Stimulated activated CD4-positive, alpha-beta T cell treated with anti-CD3 and anti-CD28 coated beads, TNF-alpha, amount 100 ng/mL, for 1 hour (primary cell): ENCODE measurements around the gene PRKCA.
A peak's percentile ranks its signal among the peaks of the same experiment; 100 is the strongest.
"Not testable (repeated sequence)": the region's sequence is repeated elsewhere in the genome, so short reads cannot be mapped to it uniquely, and the experiment has no call there.

Source experiments
- DNase-seq, 3 donors: peaks; one replicate each; pipeline ENCODE4 v3.0.0-alpha.2; 2020; ENCODE audit warnings: low read depth in 3 of 3, low spot score in 1 of 3

PRKCA gene

DNA sequence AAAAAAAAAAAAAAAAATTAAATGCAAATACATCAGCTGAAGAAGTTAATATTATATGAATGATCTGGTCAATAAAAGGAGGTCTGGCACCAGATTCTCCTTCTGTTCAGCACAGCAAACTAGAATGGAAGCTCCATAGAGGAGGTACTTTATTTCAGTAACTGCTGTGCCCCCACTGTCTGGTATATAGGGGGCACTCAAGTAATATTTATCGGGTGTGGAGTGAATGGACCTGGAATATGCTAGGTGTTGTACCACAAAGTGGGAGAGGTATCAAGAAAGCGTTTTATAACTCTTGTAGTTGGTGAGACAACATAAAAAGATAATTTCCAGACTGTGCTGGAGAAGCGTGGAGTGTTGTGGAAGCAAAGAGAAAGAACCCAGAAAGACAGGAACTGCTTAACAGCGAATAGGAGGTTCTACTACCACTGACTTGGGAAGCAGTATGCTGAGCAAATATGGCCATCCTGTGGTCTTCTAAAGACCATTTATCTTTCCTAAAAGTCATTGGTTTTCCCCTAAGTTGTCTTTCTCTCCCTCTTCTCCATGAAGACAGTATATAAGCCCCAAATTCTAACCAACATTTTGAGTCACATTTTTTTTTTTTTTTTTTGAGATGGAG is 12.2 kb upstream of the PRKCA start:
- DNase-seq = no peak

DNA sequence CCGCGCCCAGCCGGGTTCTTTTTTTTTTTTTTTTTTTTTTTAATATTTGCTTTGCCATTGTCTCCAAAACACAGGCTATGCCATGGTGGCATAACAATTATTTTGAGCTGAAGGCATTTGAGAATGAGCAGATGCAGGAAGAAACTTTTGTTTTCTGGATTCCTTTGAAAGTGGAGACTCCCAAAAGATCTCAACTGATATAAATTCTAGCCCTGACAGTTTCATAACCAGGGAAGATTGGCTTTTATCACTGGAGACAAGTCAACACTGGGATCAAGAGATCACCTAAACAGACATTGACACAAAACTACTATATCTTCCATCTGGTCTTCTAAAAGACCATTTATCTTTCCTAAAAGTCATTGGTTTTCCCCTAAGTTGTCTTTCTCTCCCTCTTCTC is 10.1 kb upstream of the PRKCA start:
- no peak for DNase-seq

DNA sequence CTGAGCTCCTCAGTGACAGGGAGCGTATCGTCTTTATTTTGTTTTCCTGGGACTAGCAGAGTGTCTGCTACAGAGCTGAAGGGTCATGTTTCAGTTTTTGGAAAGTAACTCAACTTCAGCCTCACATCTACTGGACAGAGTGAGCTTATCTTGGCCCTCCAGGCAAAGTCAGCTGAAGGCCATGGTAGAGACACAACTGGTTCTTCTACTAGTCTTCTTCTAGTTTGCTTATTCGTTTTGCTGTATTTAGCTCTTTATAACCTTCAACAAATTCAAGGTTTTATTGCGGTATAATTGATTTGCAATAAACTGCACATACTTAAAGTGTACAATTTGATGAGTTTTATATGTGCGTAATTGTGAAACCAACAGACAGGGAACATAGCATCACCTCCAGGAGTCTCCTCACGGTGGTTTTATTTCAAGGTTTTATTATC is 6.1 kb upstream of the PRKCA start:
- no peak for DNase-seq

DNA sequence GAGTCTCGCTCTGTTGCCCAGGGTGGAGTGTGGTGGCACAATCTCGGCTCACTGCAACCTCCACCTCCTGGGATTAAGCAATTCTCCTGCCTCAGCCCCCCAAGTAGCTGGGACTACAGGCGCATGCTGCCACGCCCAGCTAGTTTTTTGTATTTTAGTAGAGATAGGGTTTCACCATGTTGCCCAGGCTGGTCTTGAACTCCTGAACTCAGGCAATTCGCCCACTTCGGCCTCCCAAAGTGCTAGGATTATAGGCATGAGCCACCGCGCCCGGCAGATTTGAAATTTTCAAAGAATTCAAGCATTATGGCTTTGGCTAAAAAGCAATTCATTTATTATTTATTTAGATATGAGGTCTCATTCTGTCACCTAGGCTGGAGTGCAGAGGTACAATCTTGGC is 5.0 kb upstream of the PRKCA start:
- DNase-seq = not testable (repeated sequence)

DNA sequence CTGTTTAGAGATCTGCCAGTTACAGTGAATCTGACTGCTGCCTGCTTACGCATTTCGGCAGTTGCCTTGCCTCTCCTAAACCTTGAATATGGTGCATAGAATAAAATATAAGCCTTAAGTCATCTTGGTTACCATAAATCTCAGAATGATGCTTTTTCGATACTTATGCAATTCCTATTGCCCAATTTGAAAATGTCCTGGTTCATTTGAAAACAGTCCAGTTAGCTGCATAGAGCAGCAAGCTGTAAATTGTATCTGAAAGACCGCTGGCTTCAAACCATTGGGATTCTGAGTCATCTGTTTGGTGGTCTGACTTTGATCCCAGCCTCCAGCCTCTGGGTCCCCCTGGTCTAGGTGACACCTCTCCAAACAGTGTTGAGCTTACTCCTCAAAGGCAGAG is 2.7 kb upstream of the PRKCA start:
- DNase-seq = no peak

DNA sequence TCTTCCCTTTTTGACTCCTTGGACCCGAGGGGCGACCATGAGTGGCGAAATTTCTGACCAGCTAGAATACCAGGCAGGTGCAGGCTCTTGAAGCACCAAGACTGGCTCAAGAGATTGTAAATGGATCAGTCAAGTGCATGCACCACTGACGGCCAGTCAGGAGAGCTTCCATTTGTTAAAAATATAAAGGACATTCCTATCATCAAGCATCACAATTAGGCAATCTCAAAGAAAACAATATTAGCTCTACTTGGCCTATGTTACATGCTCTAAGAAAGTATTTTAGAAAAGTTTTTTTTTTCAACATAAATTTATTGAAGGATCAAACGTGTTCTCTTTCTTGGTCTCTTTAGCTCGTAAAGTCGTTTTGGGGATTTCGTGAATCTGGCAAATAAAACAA is 1.5 kb upstream of the PRKCA start:
- no peak for DNase-seq

DNA sequence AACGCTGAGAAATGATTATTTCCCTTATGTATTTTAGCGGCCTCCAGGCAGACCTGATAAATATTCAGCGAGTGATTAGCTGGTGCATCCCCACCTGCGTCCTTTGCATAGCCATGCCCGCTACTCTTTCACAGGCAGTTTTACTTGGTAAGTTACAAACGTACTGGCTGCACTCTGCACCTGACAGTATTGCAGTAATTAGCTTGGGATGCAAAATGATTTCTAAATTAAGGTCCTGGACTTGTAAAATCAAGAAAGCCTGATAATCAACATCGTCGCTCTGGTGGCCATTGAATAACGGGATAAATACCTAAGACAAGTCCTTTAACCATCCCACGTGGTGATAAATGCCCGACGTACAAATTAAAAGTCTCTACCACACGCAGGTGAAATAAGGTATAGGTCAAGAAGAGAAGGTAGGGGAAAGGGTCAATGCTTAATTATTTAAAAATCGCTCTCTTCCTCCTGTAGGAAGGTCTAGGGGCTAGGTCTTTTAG is 998 bp upstream of the PRKCA start:
- DNase-seq = no peak

DNA sequence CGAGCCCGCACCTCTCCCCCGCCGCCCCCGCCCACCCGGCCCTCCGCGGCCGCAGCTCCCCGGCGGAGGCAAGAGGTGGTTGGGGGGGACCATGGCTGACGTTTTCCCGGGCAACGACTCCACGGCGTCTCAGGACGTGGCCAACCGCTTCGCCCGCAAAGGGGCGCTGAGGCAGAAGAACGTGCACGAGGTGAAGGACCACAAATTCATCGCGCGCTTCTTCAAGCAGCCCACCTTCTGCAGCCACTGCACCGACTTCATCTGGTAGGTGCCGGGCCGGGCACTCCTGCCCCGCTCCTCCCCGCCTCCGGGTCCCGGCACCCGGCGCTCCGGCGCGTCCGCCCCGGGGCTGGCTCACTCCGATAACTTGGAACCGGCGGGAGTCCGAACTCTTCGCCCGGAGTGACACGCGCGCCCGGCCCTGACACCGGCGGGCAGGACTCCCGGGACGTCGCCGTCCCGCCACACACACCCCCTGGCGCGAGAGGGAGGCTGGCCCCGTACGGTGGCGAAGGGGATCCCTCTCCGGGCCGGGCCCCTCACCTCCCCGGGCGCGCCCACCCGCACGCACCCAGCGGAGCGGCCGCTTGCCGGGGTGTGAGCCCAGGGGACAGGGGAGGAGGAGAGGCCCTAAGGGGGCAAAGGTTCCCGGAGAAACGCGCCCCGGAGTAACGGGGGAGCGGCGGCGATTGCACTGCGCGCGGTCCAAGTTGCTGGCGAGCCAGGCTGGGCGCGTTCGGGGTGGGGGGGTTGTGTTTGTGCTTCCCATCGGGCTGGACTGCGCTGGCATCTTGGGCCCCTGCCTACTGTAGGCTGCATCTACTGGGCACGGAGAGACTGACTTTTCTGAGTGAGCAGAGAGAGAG is 581 bp downstream of the PRKCA start:
- peak in 2 of 3 donors; percentile 2 to 18 for DNase-seq

DNA sequence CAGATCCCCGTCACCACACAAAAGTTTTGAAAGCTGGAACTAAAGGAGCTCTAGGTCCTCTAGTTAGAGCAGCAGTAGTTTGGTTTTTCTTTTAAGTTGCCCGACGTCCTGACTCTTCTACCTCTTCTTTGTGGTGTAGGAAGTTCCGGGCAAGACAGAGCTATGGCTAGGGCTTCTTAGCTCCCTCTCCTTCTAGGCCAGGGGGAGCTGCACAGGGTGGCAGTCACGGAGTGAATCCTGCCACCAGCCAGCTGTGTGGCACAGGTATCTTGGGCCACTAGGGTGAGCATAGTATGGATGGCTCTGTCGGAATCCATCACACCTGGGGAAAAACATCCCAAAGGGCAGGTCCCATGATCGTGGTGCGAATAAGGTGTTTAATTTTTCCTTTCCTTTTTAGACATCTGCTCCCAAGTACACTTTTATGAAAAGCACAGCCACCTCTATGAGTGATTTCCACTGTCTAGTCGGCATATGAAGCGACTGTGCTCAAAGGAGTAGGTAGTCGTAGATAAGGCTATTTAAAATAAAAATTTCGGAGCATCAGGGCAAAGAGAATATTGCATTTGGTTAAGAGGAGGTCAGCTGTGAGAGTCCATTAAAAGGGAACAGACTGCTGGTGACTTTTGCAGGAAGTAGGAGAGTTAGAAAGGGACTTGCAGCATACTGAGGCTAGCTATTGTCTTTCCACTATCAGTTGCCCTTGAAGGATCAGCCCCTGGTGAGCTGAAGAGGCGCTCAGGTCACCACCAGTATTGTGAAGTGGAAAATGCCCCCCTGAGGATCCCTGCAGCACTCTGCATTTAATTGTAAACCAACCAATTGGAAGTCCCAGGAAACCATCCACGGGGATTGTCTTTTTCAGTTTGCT is 2.1 kb downstream of the PRKCA start:
- DNase-seq = no peak

DNA sequence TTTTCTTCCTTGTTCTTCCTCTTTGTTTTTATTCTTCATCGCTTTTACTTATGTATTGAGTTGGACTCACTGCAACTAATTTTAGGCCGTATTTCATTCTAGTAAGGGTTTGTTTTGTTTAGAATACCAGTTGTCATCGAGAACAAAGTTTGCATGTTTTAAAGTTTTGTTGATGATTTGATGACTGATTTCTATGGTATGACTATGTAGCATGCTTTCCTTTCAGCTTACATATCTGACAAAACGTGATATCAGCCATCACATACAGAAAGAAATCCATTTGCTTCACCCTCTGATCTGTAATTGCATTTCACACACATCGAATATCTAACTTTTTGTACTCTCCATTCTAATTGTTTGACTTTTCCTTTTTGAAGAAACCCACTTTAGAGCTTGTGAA is 4.0 kb downstream of the PRKCA start:
- no peak for DNase-seq

DNA sequence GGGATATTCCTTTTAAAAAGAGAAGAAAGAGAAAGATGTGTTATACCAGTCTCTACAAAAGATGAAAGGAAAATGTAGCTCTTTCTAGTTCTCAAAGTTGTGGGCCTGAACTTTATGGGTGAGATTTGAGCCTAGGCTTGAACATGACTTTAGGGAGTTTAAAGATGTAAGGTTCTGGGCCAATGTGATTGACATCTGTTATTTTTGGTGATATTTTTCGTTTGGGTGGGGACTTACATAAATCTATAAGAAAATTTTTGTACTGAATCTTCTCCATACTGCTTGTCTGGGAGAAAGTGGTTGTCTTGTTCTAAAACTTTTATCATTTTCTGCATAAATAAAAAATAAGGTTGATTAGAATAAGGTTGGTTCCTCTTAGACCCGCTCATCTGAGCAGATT is 4.8 kb downstream of the PRKCA start:
- DNase-seq = no peak

DNA sequence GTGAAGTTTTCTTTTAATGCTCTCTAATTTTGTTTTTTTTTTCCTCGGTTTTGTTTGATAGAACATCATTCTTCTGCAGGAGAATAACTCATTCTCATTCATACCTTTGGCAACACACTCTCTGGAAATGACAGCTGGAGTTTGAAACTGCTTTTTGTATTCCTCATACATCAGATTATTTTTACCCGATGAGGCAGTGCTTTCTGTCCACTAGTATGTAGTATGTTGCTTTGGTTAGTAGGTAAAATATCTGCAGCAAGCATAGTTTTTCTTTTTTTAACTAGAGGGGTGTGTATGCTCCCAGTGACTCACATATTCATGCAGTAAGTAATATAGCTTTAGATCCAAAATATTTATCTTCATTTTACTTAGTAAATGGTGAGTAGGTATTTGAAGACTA is 6.4 kb downstream of the PRKCA start:
- no peak for DNase-seq

DNA sequence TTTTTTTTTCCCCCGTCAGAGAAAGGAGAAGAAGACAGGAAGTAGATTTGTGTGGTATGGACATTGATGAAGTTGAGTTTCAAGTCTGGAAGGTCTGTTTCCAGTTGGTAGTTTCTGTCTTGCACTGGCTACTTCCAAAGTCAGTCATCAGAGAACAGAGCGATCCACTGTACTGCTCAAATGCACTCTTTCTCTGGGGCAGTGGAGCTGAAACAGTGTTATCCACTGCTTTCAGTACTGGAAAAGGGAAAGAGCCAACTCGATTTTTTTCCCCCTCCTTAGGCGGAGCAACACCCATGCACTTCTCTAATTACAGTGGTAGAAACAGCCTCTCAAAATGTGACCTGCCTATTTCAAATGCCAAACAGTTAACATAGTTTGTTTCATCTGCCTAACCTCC is 7.4 kb downstream of the PRKCA start:
- DNase-seq = no peak

DNA sequence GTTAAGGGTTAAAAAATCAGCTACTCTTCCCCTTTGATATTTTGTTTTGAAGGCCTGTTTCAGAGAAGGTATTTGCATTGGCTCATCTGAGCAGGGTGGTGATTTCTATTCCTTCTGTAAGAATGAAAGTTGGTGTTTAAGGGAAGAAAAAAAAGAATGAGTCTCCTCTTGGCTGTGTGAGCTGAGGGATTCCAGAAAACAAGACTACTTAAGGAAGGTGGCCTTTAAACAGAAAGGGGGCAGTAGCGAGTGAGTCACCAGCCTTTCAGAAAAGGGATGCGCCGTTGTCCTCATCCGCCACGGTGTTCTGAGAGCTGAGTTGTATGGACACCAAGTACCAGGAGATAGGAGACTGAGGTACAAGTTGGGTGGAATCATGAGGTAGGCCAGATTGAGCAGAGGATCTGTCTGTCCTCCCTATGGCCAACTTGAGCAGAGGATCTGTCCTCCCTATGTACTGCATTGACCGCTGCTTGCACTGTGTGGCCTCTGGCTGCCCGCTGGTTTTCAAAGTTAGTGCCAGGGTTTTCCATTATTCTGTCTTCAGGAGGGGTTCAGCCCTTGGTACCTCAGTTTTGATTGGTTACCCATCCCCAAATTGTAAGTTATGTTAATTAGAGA is 8.2 kb downstream of the PRKCA start:
- DNase-seq = no peak

DNA sequence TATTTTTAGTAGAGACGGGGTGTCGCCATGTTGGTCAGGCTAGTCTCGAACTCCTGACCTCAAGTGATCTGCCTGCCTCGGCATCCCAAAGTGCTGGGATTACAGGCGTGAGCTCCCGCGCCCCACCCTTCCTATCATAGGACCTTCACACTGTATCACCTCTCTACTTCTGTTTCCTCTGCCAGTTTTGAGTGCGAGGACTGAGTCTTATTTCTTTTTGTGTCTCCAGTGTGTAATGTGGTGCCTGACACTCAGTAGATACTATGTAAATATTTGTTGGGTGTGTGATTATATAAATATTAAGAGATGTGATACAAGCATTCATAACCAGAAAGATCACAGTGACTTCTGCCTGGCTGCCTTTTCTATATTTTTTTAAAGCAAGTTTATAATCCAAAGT is 10.5 kb downstream of the PRKCA start:
- DNase-seq = no peak

DNA sequence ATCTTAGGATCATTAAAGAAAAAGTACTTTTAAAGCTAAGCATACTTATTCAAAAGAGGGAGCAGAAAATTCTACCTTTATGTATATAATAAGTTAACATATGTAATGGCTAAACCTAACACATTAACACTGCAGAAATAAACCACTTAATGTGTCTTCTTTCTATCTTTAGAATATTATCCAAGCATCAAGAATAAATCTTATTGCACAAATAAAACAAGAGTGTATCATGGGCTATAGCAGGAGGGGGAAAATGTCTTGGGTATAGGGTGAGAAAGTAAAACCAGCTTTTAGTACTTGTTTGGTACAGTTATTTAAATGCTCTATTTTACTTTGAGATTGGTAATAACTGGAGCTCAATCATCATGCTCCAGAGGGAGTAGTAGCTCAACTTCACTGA is 10.9 kb downstream of the PRKCA start:
- no peak for DNase-seq

DNA sequence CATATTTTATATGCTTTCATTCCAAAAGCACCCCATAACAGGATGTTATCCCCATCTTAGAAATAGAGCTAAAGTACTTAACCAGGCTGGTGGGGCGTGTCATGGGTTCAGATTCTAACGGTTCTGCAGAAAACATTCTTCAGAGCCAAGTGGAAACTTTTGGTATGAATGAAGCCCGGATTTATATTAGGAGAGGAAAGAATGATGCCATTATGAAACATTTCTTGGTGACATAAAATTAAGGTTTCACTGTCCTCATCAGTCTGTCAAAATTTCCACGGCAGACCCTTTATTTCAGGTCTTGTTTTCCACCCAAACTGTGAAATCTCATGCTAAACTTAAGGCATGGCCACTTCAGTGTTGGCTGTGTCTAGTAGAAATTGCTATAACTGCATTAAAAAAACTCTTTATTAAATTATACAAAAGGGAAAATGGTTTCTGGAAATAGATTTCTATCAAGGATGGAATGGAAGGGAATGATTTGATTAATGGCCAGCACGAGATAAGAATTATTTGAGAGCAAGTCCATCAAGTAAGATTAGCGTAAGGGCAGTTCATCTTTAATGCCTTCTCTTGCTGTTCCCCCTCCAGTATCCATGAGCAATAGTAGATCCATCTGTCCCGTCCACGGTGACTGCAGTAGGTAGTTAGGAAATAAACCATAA is 11.7 kb downstream of the PRKCA start:
- no peak for DNase-seq

DNA sequence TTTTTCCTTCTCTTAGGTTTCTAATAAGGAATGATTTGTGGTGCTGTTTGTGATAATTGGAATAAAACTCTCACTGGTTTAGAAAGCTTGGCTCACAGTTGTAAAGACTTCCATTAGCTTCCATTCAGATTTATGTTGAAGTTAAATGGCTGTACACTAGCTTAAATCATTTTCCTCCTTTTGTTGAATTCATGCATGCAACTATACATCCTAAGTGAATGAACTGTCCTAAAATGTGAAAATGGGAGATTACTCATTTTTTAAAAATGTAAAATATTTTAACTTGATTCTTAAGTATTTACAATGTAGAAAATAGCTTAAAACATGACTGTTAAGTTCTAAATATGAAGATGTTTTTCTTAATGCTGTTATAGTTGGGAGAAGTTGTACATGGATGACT is 15.2 kb downstream of the PRKCA start:
- DNase-seq = no peak

DNA sequence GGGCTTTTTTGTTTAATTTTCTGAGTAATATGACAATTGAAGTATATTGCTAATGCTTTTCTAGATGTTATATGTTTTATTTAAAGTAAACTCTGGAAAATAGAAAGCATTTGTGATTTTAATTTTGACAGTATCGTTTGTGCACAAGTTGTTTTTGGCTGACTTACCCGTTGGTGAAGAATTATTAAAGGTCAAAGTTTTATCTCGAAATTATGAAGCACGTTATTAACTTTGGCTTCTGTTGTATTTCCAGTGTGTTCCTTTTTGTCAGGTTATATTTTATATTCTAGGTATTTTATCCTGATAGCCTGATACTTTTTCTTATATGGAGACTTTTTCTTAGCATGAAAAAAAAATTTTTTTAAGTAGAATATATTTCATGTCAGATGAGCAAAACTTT is 16.8 kb downstream of the PRKCA start:
- DNase-seq = no peak

DNA sequence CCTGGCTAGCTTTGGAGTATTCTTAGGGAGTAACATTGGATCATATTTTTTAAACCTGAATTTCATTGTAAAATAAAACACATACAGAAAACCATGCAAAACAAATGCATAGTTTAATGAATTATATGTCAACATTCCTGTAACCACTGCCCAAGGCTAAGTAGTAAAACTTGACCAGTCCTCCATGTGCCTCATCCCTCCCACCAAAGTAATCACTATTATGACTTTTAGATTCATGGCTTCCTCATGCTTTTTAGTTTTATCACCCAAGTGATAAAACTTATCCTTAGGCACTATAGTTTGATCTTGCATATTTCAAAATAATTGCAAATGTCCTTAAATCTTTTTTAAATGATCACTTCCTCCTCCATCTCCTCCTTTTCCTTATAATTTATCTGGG is 20.4 kb downstream of the PRKCA start:
- no peak for DNase-seq
